ENCODE measurements around the gene CAMK2A. TPM values are rescaled to one million over a fixed set of nuclear protein-coding genes. Genes with fewer than 3 reads are reported as not detected.

Gene CAMK2A
- total and polyA plus RNA-seq, 2 donors (not counting 3 experiments of a cell fraction or from before 2014, with no cell fraction given), result not detected

DNA sequence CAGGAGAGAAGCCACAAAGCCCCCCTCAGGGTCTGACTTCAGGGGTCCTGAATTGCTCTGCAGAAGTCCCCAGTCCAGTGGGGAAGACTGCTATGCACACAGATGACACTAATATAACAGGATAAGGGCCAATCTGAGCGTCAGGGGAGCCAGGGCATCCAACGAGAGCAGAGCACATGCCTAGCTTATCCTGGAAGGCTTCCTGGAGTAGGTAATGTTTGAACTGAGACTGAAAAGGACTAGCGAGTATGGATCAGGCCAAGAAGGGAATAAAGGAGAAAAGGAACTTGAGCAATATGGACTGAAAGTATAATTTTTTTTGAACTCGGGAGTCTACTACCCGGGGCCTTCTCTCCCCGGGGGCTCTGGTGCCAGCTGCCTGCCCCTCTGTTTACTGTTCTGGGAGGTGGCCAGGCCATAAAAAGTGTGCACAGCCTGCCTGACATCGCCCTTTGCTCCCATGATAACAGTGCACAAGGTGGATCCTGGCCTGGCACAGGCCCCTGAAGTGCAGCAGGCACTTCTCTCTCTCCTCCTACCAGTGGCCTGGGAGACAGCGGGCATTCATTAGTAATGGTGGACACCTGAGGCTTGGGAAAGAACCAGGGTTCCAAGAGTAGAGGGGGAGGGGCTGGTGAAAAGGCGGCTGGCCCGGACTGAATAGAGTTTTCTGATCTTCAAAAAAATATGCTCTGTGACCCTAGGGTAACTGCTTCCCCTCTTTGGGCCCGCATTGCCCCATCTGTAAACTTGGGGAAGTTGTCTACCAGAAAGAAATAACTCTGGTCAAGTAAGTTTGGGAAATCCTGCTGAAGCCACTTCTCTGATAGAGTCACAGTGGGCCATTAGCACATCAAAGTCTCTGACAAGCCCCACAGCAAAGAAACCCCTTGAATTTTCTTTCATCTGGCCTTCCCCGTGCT is 104.3 kb downstream of the CAMK2A start:
- H3K27me3 ChIP-seq (ENCODE audit: control insufficient read depth in 2 of 2, insufficient read depth in 2 of 2, low read length in 2 of 2), result peaks cover 27 to 41% of the 10 kb centered on the region in 2 experiments

More for the DNA sequence above, 104.3 kb downstream of the CAMK2A start:
- Histone ChIP-seq H3K9me1 (replicated peaks; ENCODE audit: control insufficient read depth, extremely low read depth, insufficient read depth, low read length) (no peaks in the 10 kb centered on the region), H2AFZ (ENCODE audit: low read depth, low read length) (no peak overlapping the region), H3K79me2 (ENCODE audit: control insufficient read depth, insufficient read depth, low read length) (no peaks in the 10 kb centered on the region), H3K36me3 (ENCODE audit: control insufficient read depth in 2 of 2, extremely low read depth in 1 of 2, insufficient read depth in 2 of 2, low read length in 2 of 2) (no peaks in the 10 kb centered on the region), H3K4me1 (ENCODE audit: control insufficient read depth, extremely low read depth, insufficient read depth, low read length) (no peaks in the 10 kb centered on the region), H3K4me3 (replicated peaks in 1 of 3; ENCODE audit: insufficient read depth in 1 of 3, low read depth in 1 of 3, low read length in 3 of 3) (no peak overlapping the region), H3K9me3 (replicated peaks; ENCODE audit: control insufficient read depth, insufficient read depth, low read length) (no peaks in the 10 kb centered on the region), H3K4me2 (ENCODE audit: insufficient read depth, low read length) (no peak overlapping the region), H3K27ac (ENCODE audit: insufficient read depth, low read depth, low read length) (no peak overlapping the region), H3K9ac (replicated peaks; ENCODE audit: extremely low read depth, insufficient read depth, low read length) (no peak overlapping the region), H4K20me1 (replicated peaks; ENCODE audit: control insufficient read depth, extremely low read depth, insufficient read depth, low read length) (no peaks in the 10 kb centered on the region)
- no TSS peak for BruUV-seq (replicated peaks)
- POLR2A ChIA-PET, result no interaction called here
- no peak for DNase-seq (ENCODE audit: low read depth, low spot score)
- no peak for FAIRE-seq
- dilution Hi-C loops (cut with MboI; ENCODE audit: extremely low pct_ligation_motif_present, low sequenced_read_pairs), result no loop called here
- intact Hi-C loops (cut with micrococcal nuclease), result no loop called here
- TF ChIP-seq GATA2 (IDR thresholded peaks at IDR 0.05; ENCODE audit: insufficient read depth, insufficient read length, low read depth, low read length) (no peak), EZH2 (IDR thresholded peaks at IDR 0.05; ENCODE audit: borderline replicate concordance, low read depth, low read length, severe bottlenecking) (no peak), MYC (IDR thresholded peaks at IDR 0.05; ENCODE audit: low read depth, low read length) (no peak), FOS (IDR thresholded peaks at IDR 0.05; ENCODE audit: borderline replicate concordance, insufficient read depth, low read length) (no peak), POLR2A (IDR thresholded peaks at IDR 0.05; ENCODE audit: low read depth, low read length) (no peak), JUN (IDR thresholded peaks at IDR 0.05; ENCODE audit: borderline replicate concordance, insufficient read depth, insufficient read length, low read depth) (no peak), POLR2AphosphoS5 (IDR thresholded peaks at IDR 0.05; ENCODE audit: insufficient read depth, low read depth, low read length) (no peak)
- TF ChIP-seq, protein P1, sequence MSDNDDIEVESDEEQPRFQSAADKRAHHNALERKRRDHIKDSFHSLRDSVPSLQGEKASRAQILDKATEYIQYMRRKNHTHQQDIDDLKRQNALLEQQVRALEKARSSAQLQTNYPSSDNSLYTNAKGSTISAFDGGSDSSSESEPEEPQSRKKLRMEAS (IDR thresholded peaks at IDR 0.05; ENCODE audit: insufficient read depth, insufficient read length), result no peak
- TF ChIP-seq, protein P2, sequence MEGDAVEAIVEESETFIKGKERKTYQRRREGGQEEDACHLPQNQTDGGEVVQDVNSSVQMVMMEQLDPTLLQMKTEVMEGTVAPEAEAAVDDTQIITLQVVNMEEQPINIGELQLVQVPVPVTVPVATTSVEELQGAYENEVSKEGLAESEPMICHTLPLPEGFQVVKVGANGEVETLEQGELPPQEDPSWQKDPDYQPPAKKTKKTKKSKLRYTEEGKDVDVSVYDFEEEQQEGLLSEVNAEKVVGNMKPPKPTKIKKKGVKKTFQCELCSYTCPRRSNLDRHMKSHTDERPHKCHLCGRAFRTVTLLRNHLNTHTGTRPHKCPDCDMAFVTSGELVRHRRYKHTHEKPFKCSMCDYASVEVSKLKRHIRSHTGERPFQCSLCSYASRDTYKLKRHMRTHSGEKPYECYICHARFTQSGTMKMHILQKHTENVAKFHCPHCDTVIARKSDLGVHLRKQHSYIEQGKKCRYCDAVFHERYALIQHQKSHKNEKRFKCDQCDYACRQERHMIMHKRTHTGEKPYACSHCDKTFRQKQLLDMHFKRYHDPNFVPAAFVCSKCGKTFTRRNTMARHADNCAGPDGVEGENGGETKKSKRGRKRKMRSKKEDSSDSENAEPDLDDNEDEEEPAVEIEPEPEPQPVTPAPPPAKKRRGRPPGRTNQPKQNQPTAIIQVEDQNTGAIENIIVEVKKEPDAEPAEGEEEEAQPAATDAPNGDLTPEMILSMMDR (IDR thresholded peaks at IDR 0.05; ENCODE audit: extremely low read depth in 1 of 2, insufficient read depth in 1 of 2, low read depth in 1 of 2, low read length in 2 of 2), result no peak
- CTCF ChIA-PET, result interaction anchor here (3.1 kb wide), 1 partner anchor 10 kb away, joined by 10 read pairs; no protein-coding TSS in a partner anchor

Data from endothelial cell of umbilical vein (primary cell).